GM23338 (cell line): ENCODE results near the gene EVC2. TPM values are rescaled to one million over a fixed set of nuclear protein-coding genes. Genes with fewer than 3 reads are reported as not detected.

Experiments
- ATAC-seq: fragments of 200-7000 bp; cut with Tn5 transposase; 3 replicates; pipeline ENCODE4 v1.9.1; 2020
- DNase-seq: peaks from one replicate; pipeline ENCODE4 v3.0.0-alpha.2; 2015; ENCODE audit warnings: low spot score
- H2AFZ ChIP-seq: fragments of 200-600 bp; sonication (generic); 2 replicates; pipeline ENCODE4 v1.8.0; 2016; ENCODE audit warnings: antibody characterized with exemption, mild to moderate bottlenecking, moderate library complexity
- H3F3A ChIP-seq: fragments of 200-600 bp; sonication (generic); replicated peaks from 2 replicates; pipeline ENCODE4 v1.8.0; 2017; ENCODE audit warnings: antibody characterized with exemption, mixed run types, low read depth
- H3K27ac ChIP-seq: fragments of 200-600 bp; sonication (generic); 2 replicates; pipeline ENCODE4 v1.6.1; 2016; ENCODE audit warnings: low read depth
- H3K27me3 ChIP-seq: fragments of 200-600 bp; sonication (generic); 2 replicates; pipeline ENCODE4 v1.8.0; 2016; ENCODE audit warnings: mild to moderate bottlenecking, mixed run types, moderate library complexity; ENCODE audit not compliant: insufficient read depth
- H3K36me3 ChIP-seq: fragments of 200-600 bp; sonication (generic); 2 replicates; pipeline ENCODE4 v1.8.0; 2016; ENCODE audit warnings: mild to moderate bottlenecking; ENCODE audit not compliant: insufficient read depth
- H3K4me1 ChIP-seq: fragments of 200-600 bp; sonication (generic); 2 replicates; pipeline ENCODE4 v1.8.0; 2016; ENCODE audit warnings: mild to moderate bottlenecking, moderate library complexity; ENCODE audit not compliant: insufficient read depth
- H3K4me2 ChIP-seq: fragments of 200-600 bp; sonication (generic); 2 replicates; pipeline ENCODE4 v1.7.1; 2017; ENCODE audit warnings: mixed run types
- H3K4me3 ChIP-seq: fragments of 200-600 bp; sonication (generic); 2 replicates; pipeline ENCODE4 v1.6.1; 2016; ENCODE audit warnings: mixed run types
- H3K79me2 ChIP-seq: fragments of 200-600 bp; sonication (generic); replicated peaks from 2 replicates; pipeline ENCODE4 v1.8.0; 2017; ENCODE audit warnings: mild to moderate bottlenecking; ENCODE audit not compliant: insufficient read depth
- H3K9me2 ChIP-seq: fragments of 200-600 bp; sonication (generic); 2 replicates; pipeline ENCODE4 v1.8.0; 2017; ENCODE audit not compliant: insufficient read depth
- H4K20me1 ChIP-seq: fragments of 200-600 bp; sonication (generic); replicated peaks from 2 replicates; pipeline ENCODE4 v1.8.0; 2017; ENCODE audit warnings: mild to moderate bottlenecking; ENCODE audit not compliant: insufficient read depth
- H3K27ac Mint-ChIP-seq: 2 replicates; pipeline ENCODE4 v1.8.0; 2020; ENCODE audit warnings: inconsistent platforms, mild to moderate bottlenecking, moderate library complexity, mixed read lengths
- H3K27me3 Mint-ChIP-seq: 3 replicates; pipeline ENCODE4 v1.8.0; 2022; ENCODE audit warnings: low read depth, mild to moderate bottlenecking, moderate library complexity, mixed read lengths, inconsistent platforms; ENCODE audit not compliant: insufficient read depth, poor library complexity
- H3K36me3 Mint-ChIP-seq: 3 replicates; pipeline ENCODE4 v1.8.0; 2021; ENCODE audit warnings: low read depth, mild to moderate bottlenecking, inconsistent platforms, moderate library complexity, mixed read lengths
- H3K4me1 Mint-ChIP-seq: 3 replicates; pipeline ENCODE4 v1.8.0; 2020; ENCODE audit warnings: mild to moderate bottlenecking, inconsistent platforms, mixed read lengths
- H3K4me3 Mint-ChIP-seq: 3 replicates; pipeline ENCODE4 v1.8.0; 2021; ENCODE audit warnings: moderate library complexity, mild to moderate bottlenecking, inconsistent platforms, mixed read lengths
- H3K9me3 Mint-ChIP-seq: 3 replicates; pipeline ENCODE4 v1.8.0; 2020; ENCODE audit warnings: moderate library complexity, mild to moderate bottlenecking, inconsistent platforms, mixed read lengths
- CREB1 ChIP-seq: fragments of 250-450 bp; sonication (Bioruptor Pico); IDR thresholded peaks from 2 replicates; pipeline ENCODE4 v1.5.0; 2020; ENCODE audit warnings: low read depth, mild to moderate bottlenecking, moderate library complexity
- EZH2 ChIP-seq: fragments of 200-600 bp; sonication (generic); IDR thresholded peaks from one replicate; pipeline ENCODE4 v1.8.0; 2017; ENCODE audit warnings: antibody characterized with exemption, mild to moderate bottlenecking, low read depth; ENCODE audit not compliant: unreplicated experiment
- EZH2phosphoT487 ChIP-seq: fragments of 200-600 bp; sonication (generic); IDR thresholded peaks from one replicate; pipeline ENCODE4 v1.8.1; 2018; ENCODE audit warnings: antibody characterized with exemption; ENCODE audit not compliant: unreplicated experiment
- JUNB ChIP-seq: IDR thresholded peaks from one replicate; pipeline ENCODE4 v1.6.1; 2016; ENCODE audit warnings: antibody characterized with exemption; ENCODE audit not compliant: unreplicated experiment
- NANOG ChIP-seq: IDR thresholded peaks from 2 replicates; pipeline ENCODE4 v1.6.1; 2016; ENCODE audit warnings: antibody characterized with exemption, borderline replicate concordance
- POLR2AphosphoS5 ChIP-seq: IDR thresholded peaks from 2 replicates; pipeline ENCODE4 v1.6.1; 2016; ENCODE audit warnings: antibody characterized with exemption, low read depth
- STAT1 ChIP-seq: IDR thresholded peaks from one replicate; pipeline ENCODE4 v1.6.1; 2016; ENCODE audit warnings: antibody characterized with exemption; ENCODE audit not compliant: unreplicated experiment
- ZNF331 ChIP-seq: fragments of 250-450 bp; sonication (Bioruptor Pico); IDR thresholded peaks from 2 replicates; pipeline ENCODE4 v1.5.0; 2020; ENCODE audit warnings: low read depth, mild to moderate bottlenecking, moderate library complexity
- polyA plus RNA-seq: library from polyadenylated mRNA; unstranded; fragments of >200 nt; fragmentation: Nextera tagmentation; extraction: Ambion mirVana; gene quantifications from 2 replicates; pipeline ENCODE4 v1.2.1, GENCODE V29; 2016
- total RNA-seq: library from RNA; depleted of rRNA; stranded (reverse); fragments of >200 nt; shearing (Covaris generic); gene quantifications from 2 replicates; pipeline ENCODE4 v1.2.3, GENCODE V29; 2014
- TF ChIP-seq, protein P1 (sequence below): IDR thresholded peaks from 2 replicates; pipeline ENCODE4 v1.6.1; 2016; ENCODE audit warnings: antibody characterized with exemption
- TF ChIP-seq, protein P2 (sequence below), 2 experiments: fragments of 200-600 bp in 1 of 2; sonication (generic) in 1 of 2; conservative IDR thresholded peaks; 2 replicates each; pipeline versions ENCODE4 v1.5.1 to v1.6.1; 2016 to 2017; ENCODE audit warnings: antibody characterized with exemption in 2 of 2, low read depth in 2 of 2, mild to moderate bottlenecking in 2 of 2, moderate library complexity in 1 of 2
- TF ChIP-seq, protein P3 (sequence below): IDR thresholded peaks from one replicate; pipeline ENCODE4 v1.6.1; 2018; ENCODE audit warnings: antibody characterized with exemption; ENCODE audit not compliant: unreplicated experiment

Gene EVC2
- total and polyA plus RNA-seq, 2 experiments from 2014 or later: 3.4 to 11.5 TPM

DNA sequence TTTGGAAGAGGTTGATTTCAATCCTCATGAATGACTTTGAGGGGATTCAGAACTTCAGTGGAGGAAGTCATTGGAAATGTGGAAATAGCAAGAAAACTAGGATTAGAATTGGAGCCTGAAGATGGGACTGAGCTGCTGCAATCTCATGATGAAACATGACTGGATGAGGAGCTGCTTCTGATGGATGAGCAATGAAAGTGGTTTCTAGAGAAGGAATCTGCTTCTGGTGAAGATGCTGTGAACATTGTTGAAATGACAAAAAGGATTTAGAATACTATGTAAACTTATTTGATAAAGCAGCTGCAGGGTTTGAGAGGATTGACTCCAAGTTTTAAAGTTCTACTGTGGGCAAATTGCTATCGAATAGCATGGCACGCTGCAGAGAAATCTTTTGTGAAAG, 29.7 kb upstream of the EVC2 start:
- Histone ChIP-seq H3K4me3 (no peak overlapping the region), H3K9me2 (0 out of 2 replicates have a peak, but pooled peaks cover under 1% of the 10 kb centered on the region), H3K4me1 (no peaks in the 10 kb centered on the region), H3K27me3 (no peaks in the 10 kb centered on the region), H3F3A (no peaks in the 10 kb centered on the region), H3K4me2 (no peak overlapping the region), H4K20me1 (no peaks in the 10 kb centered on the region), H3K27ac (no peak overlapping the region), H3K79me2 (no peaks in the 10 kb centered on the region), H3K36me3 (peaks cover 7% of the 10 kb centered on the region), H2AFZ (no peak overlapping the region)
- H3K4me3 Mint-ChIP-seq: no peak overlapping the region
- TF ChIP-seq ZNF331 (CRISPR knock-in tag): no peak
- peaks cover 5% of the 10 kb centered on the region; the same call in 2 of the 3 replicates for H3K4me1 Mint-ChIP-seq
- DNase-seq (no peak), ATAC-seq (no peak)
- H3K36me3 Mint-ChIP-seq: peaks cover 18% of the 10 kb centered on the region
- peaks cover 4% of the 10 kb centered on the region for H3K27me3 Mint-ChIP-seq
- H3K27ac Mint-ChIP-seq: no peak overlapping the region
- H3K9me3 Mint-ChIP-seq: no peaks in the 10 kb centered on the region

DNA sequence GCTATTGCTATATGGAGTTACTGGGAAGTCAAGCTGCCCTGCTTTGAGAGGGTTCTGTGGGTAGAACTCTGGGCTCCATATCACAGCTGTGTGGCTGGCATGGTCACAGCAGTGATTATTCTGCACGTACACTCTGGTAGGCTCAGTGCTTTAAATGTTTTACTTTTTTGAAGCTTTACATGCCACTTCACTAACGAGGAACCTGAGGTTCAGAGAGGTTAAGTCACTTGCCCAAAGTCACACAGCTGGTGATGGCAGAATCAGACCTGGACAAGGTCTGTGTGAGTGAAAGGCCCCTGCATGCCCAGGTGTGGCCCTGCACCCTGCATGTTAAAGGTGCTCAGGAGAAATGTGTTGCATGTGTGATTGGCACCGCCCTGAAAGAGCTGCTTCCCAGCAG, 27.1 kb upstream of the EVC2 start:
- Histone ChIP-seq H3K36me3 (no peaks in the 10 kb centered on the region), H2AFZ (no peak overlapping the region), H3K9me2 (no peaks in the 10 kb centered on the region), H3K4me1 (no peaks in the 10 kb centered on the region), H3K27ac (no peak overlapping the region), H3K79me2 (no peaks in the 10 kb centered on the region), H4K20me1 (no peaks in the 10 kb centered on the region), H3K4me3 (no peak overlapping the region), H3K4me2 (no peak overlapping the region), H3K27me3 (no peaks in the 10 kb centered on the region), H3F3A (no peaks in the 10 kb centered on the region)
- H3K27ac Mint-ChIP-seq: no peak overlapping the region
- H3K4me1 Mint-ChIP-seq: peaks cover 5% of the 10 kb centered on the region; the same call in 2 of the 3 replicates
- peaks cover 21% of the 10 kb centered on the region for H3K36me3 Mint-ChIP-seq
- H3K9me3 Mint-ChIP-seq: no peaks in the 10 kb centered on the region
- ATAC-seq (no peak), DNase-seq (no peak)
- no peak overlapping the region for H3K4me3 Mint-ChIP-seq
- H3K27me3 Mint-ChIP-seq: peaks cover 4% of the 10 kb centered on the region
- no peak for TF ChIP-seq EZH2phosphoT487
- no peak for TF ChIP-seq STAT1
- TF ChIP-seq NANOG: no peak
- TF ChIP-seq CREB1: no peak
- TF ChIP-seq, protein P1, sequence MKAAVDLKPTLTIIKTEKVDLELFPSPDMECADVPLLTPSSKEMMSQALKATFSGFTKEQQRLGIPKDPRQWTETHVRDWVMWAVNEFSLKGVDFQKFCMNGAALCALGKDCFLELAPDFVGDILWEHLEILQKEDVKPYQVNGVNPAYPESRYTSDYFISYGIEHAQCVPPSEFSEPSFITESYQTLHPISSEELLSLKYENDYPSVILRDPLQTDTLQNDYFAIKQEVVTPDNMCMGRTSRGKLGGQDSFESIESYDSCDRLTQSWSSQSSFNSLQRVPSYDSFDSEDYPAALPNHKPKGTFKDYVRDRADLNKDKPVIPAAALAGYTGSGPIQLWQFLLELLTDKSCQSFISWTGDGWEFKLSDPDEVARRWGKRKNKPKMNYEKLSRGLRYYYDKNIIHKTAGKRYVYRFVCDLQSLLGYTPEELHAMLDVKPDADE: no peak
- no peak for TF ChIP-seq POLR2AphosphoS5
- no peak for TF ChIP-seq ZNF331 (CRISPR knock-in tag)
- TF ChIP-seq, protein P2, sequence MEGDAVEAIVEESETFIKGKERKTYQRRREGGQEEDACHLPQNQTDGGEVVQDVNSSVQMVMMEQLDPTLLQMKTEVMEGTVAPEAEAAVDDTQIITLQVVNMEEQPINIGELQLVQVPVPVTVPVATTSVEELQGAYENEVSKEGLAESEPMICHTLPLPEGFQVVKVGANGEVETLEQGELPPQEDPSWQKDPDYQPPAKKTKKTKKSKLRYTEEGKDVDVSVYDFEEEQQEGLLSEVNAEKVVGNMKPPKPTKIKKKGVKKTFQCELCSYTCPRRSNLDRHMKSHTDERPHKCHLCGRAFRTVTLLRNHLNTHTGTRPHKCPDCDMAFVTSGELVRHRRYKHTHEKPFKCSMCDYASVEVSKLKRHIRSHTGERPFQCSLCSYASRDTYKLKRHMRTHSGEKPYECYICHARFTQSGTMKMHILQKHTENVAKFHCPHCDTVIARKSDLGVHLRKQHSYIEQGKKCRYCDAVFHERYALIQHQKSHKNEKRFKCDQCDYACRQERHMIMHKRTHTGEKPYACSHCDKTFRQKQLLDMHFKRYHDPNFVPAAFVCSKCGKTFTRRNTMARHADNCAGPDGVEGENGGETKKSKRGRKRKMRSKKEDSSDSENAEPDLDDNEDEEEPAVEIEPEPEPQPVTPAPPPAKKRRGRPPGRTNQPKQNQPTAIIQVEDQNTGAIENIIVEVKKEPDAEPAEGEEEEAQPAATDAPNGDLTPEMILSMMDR (conservative IDR thresholded peaks at IDR 0.05; ENCODE audit: low read depth in 2 of 2): no peak
- TF ChIP-seq EZH2: no peak
- TF ChIP-seq, protein P3, sequence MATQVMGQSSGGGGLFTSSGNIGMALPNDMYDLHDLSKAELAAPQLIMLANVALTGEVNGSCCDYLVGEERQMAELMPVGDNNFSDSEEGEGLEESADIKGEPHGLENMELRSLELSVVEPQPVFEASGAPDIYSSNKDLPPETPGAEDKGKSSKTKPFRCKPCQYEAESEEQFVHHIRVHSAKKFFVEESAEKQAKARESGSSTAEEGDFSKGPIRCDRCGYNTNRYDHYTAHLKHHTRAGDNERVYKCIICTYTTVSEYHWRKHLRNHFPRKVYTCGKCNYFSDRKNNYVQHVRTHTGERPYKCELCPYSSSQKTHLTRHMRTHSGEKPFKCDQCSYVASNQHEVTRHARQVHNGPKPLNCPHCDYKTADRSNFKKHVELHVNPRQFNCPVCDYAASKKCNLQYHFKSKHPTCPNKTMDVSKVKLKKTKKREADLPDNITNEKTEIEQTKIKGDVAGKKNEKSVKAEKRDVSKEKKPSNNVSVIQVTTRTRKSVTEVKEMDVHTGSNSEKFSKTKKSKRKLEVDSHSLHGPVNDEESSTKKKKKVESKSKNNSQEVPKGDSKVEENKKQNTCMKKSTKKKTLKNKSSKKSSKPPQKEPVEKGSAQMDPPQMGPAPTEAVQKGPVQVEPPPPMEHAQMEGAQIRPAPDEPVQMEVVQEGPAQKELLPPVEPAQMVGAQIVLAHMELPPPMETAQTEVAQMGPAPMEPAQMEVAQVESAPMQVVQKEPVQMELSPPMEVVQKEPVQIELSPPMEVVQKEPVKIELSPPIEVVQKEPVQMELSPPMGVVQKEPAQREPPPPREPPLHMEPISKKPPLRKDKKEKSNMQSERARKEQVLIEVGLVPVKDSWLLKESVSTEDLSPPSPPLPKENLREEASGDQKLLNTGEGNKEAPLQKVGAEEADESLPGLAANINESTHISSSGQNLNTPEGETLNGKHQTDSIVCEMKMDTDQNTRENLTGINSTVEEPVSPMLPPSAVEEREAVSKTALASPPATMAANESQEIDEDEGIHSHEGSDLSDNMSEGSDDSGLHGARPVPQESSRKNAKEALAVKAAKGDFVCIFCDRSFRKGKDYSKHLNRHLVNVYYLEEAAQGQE: no peak
- TF ChIP-seq JUNB: no peak
